WTC11 (cell line): ENCODE measurements around the gene BFSP1. TPM values are rescaled to one million over a fixed set of nuclear protein-coding genes. Genes with fewer than 3 reads are reported as not detected.

Experiments used
- ATF6 ChIP-seq: sonication (generic); formaldehyde crosslinking; IDR thresholded peaks from 2 replicates; pipeline ENCODE4 v1.8.1; 2023; ENCODE audit warnings: mild to moderate bottlenecking, missing genetic modification reagents
- CREB1 ChIP-seq: sonication (generic); formaldehyde crosslinking; IDR thresholded peaks from 2 replicates; pipeline ENCODE4 v1.8.0; 2023; ENCODE audit warnings: mild to moderate bottlenecking, missing genetic modification reagents
- E2F1 ChIP-seq: sonication (generic); formaldehyde crosslinking; IDR thresholded peaks from 2 replicates; pipeline ENCODE4 v1.8.0; 2022; ENCODE audit warnings: mild to moderate bottlenecking, missing genetic modification reagents
- ELF4 ChIP-seq: sonication (generic); formaldehyde crosslinking; IDR thresholded peaks from 2 replicates; pipeline ENCODE4 v1.8.1; 2022; ENCODE audit warnings: low read depth, mild to moderate bottlenecking, moderate library complexity, missing genetic modification reagents
- ETV6 ChIP-seq: sonication (generic); formaldehyde crosslinking; IDR thresholded peaks from 2 replicates; pipeline ENCODE4 v1.8.1; 2022; ENCODE audit warnings: mild to moderate bottlenecking, missing genetic modification reagents
- GABPB1 ChIP-seq: sonication (generic); formaldehyde crosslinking; IDR thresholded peaks from 2 replicates; pipeline ENCODE4 v1.8.1; 2023; ENCODE audit warnings: mild to moderate bottlenecking, missing genetic modification reagents
- GTF2I ChIP-seq: fragments of 250-450 bp; sonication (Bioruptor Pico); conservative IDR thresholded peaks from 2 replicates; pipeline ENCODE4 v1.4.0; 2021; ENCODE audit warnings: mild to moderate bottlenecking
- HMGXB4 ChIP-seq: sonication (generic); formaldehyde crosslinking; IDR thresholded peaks from 2 replicates; pipeline ENCODE4 v1.8.1; 2023; ENCODE audit warnings: mild to moderate bottlenecking, moderate library complexity, missing genetic modification reagents
- IRF1 ChIP-seq: sonication (generic); formaldehyde crosslinking; IDR thresholded peaks from 2 replicates; pipeline ENCODE4 v1.8.0; 2023; ENCODE audit warnings: missing genetic modification reagents
- KAT7 ChIP-seq: sonication (generic); formaldehyde crosslinking; IDR thresholded peaks from 2 replicates; pipeline ENCODE4 v1.8.1; 2023; ENCODE audit warnings: missing genetic modification reagents, mild to moderate bottlenecking, borderline replicate concordance
- MLX ChIP-seq: sonication (generic); formaldehyde crosslinking; IDR thresholded peaks from 2 replicates; pipeline ENCODE4 v1.8.1; 2023; ENCODE audit warnings: mild to moderate bottlenecking, missing genetic modification reagents, moderate library complexity
- NR2C2 ChIP-seq: sonication (generic); formaldehyde crosslinking; IDR thresholded peaks from 2 replicates; pipeline ENCODE4 v1.8.0; 2022; ENCODE audit warnings: mild to moderate bottlenecking, missing genetic modification reagents
- SMAD4 ChIP-seq: sonication (generic); formaldehyde crosslinking; IDR thresholded peaks from 2 replicates; pipeline ENCODE4 v1.8.0; 2022; ENCODE audit warnings: mild to moderate bottlenecking, missing genetic modification reagents
- SOX15 ChIP-seq: fragments of 250-450 bp; sonication (Bioruptor Pico); IDR thresholded peaks from 2 replicates; pipeline ENCODE4 v1.9.0; 2021; ENCODE audit warnings: mild to moderate bottlenecking
- STAT6 ChIP-seq: sonication (generic); formaldehyde crosslinking; conservative IDR thresholded peaks from 2 replicates; pipeline ENCODE4 v1.8.1; 2023; ENCODE audit warnings: mild to moderate bottlenecking, low read depth, missing genetic modification reagents, moderate library complexity
- TCF7 ChIP-seq: sonication (generic); formaldehyde crosslinking; IDR thresholded peaks from 2 replicates; pipeline ENCODE4 v1.8.0; 2022; ENCODE audit warnings: mild to moderate bottlenecking, low read depth, missing genetic modification reagents, moderate library complexity
- TEAD4 ChIP-seq: sonication (generic); formaldehyde crosslinking; IDR thresholded peaks from 2 replicates; pipeline ENCODE4 v1.8.0; 2022; ENCODE audit warnings: mild to moderate bottlenecking, missing genetic modification reagents
- USF2 ChIP-seq: sonication (generic); formaldehyde crosslinking; IDR thresholded peaks from 2 replicates; pipeline ENCODE4 v1.8.1; 2023; ENCODE audit warnings: mild to moderate bottlenecking, missing genetic modification reagents, moderate library complexity
- total RNA-seq: library from RNA; stranded (reverse); gene quantifications from 3 replicates; pipeline ENCODE4 v1.2.3, GENCODE V29; 2021
- TF ChIP-seq, protein P1 (sequence below): fragments of 250-450 bp; sonication (Bioruptor Pico); IDR thresholded peaks from 2 replicates; pipeline ENCODE4 v1.9.0; 2021; ENCODE audit warnings: moderate library complexity, mild to moderate bottlenecking, inconsistent platforms, borderline replicate concordance
- TF ChIP-seq, protein P2 (sequence below): sonication (generic); formaldehyde crosslinking; IDR thresholded peaks from 2 replicates; pipeline ENCODE4 v1.8.0; 2022; ENCODE audit warnings: missing genetic modification reagents
- TF ChIP-seq, protein P3 (sequence below): fragments of 250-450 bp; sonication (Bioruptor Pico); IDR thresholded peaks from 2 replicates; pipeline ENCODE4 v1.8.0; 2021; ENCODE audit warnings: mild to moderate bottlenecking

BFSP1 gene
- total RNA-seq, 1 experiment from 2014 or later: 3.0 TPM

GRCh38 chr20:17530716-17531664 lies at the start of gene BFSP1 (continued):
- TF ChIP-seq E2F1 (CRISPR knock-in tag) (0 out of 2 replicates have a peak, but pooled peaks have one; percentile 27), ETV6 (CRISPR knock-in tag) (no peak), SMAD4 (CRISPR knock-in tag) (no peak), ELF4 (CRISPR knock-in tag) (0 out of 2 replicates have a peak, but pooled peaks have one; percentile 68), GABPB1 (CRISPR knock-in tag) (no peak), TCF7 (CRISPR knock-in tag) (peak; percentile 71; the same call in 1 of the 2 replicates), TEAD4 (CRISPR knock-in tag) (no peak), STAT6 (CRISPR knock-in tag) (no peak), CREB1 (no peak), USF2 (CRISPR knock-in tag) (0 out of 2 replicates have a peak, but pooled peaks have one; percentile 7), ATF6 (CRISPR knock-in tag) (no peak), HMGXB4 (CRISPR knock-in tag) (peak; percentile 38; the same call in 1 of the 2 replicates), SOX15 (CRISPR knock-in tag) (no peak), KAT7 (CRISPR knock-in tag) (no peak), NR2C2 (peak; percentile 64; the same call in 1 of the 2 replicates), GTF2I (CRISPR knock-in tag) (no peak), MLX (CRISPR knock-in tag) (no peak), IRF1 (CRISPR knock-in tag) (no peak)
- TF ChIP-seq, protein P1, sequence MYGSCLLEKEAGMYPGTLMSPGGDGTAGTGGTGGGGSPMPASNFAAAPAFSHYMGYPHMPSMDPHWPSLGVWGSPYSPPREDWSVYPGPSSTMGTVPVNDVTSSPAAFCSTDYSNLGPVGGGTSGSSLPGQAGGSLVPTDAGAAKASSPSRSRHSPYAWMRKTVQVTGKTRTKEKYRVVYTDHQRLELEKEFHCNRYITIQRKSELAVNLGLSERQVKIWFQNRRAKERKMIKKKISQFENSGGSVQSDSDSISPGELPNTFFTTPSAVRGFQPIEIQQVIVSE (CRISPR knock-in tag): no peak
- TF ChIP-seq, protein P2, sequence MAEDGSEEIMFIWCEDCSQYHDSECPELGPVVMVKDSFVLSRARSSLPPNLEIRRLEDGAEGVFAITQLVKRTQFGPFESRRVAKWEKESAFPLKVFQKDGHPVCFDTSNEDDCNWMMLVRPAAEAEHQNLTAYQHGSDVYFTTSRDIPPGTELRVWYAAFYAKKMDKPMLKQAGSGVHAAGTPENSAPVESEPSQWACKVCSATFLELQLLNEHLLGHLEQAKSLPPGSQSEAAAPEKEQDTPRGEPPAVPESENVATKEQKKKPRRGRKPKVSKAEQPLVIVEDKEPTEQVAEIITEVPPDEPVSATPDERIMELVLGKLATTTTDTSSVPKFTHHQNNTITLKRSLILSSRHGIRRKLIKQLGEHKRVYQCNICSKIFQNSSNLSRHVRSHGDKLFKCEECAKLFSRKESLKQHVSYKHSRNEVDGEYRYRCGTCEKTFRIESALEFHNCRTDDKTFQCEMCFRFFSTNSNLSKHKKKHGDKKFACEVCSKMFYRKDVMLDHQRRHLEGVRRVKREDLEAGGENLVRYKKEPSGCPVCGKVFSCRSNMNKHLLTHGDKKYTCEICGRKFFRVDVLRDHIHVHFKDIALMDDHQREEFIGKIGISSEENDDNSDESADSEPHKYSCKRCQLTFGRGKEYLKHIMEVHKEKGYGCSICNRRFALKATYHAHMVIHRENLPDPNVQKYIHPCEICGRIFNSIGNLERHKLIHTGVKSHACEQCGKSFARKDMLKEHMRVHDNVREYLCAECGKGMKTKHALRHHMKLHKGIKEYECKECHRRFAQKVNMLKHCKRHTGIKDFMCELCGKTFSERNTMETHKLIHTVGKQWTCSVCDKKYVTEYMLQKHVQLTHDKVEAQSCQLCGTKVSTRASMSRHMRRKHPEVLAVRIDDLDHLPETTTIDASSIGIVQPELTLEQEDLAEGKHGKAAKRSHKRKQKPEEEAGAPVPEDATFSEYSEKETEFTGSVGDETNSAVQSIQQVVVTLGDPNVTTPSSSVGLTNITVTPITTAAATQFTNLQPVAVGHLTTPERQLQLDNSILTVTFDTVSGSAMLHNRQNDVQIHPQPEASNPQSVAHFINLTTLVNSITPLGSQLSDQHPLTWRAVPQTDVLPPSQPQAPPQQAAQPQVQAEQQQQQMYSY (CRISPR knock-in tag): no peak
- TF ChIP-seq, protein P3, sequence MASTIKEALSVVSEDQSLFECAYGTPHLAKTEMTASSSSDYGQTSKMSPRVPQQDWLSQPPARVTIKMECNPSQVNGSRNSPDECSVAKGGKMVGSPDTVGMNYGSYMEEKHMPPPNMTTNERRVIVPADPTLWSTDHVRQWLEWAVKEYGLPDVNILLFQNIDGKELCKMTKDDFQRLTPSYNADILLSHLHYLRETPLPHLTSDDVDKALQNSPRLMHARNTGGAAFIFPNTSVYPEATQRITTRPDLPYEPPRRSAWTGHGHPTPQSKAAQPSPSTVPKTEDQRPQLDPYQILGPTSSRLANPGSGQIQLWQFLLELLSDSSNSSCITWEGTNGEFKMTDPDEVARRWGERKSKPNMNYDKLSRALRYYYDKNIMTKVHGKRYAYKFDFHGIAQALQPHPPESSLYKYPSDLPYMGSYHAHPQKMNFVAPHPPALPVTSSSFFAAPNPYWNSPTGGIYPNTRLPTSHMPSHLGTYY (CRISPR knock-in tag): no peak
